Adrenal gland (tissue), 12 donors: ENCODE measurements around the gene PRKCZ. TPM values are rescaled to one million over a fixed set of nuclear protein-coding genes. Genes with fewer than 3 reads are reported as not detected.
A peak's percentile ranks its signal among the peaks of the same experiment; 100 is the strongest.

Source experiments
- DNase-seq, 7 donors: peaks; one replicate each; pipeline ENCODE4 v3.0.0-alpha.2; 2019 to 2020
- H3K27ac ChIP-seq, 5 donors: fragments of 200-600 bp; sonication (generic) in 4 of 5; 1 replicate in 3 of 5; 2 replicates in 2 of 5; pipeline versions ENCODE4 v1.5.1 to v1.8.0; 2016 to 2020; ENCODE audit warnings: mild to moderate bottlenecking in 1 of 5
- H3K27me3 ChIP-seq: fragments of 200-600 bp; 2 replicates; pipeline ENCODE4 v1.8.0; 2021
- H3K36me3 ChIP-seq, 2 donors: fragments of 200-600 bp; replicated peaks in 1 of 2; 1 replicate in 1 of 2; 2 replicates in 1 of 2; pipeline versions ENCODE4 v1.5.1 to v1.8.0; 2018 to 2022
- H3K4me1 ChIP-seq, 2 donors: fragments of 200-600 bp; replicated peaks in 1 of 2; 1 replicate in 1 of 2; 2 replicates in 1 of 2; pipeline versions ENCODE4 v1.5.1 to v1.8.0; 2018 to 2021
- H3K4me3 ChIP-seq, 4 donors: fragments of 200-600 bp; sonication (generic) in 3 of 4; one replicate each; pipeline ENCODE4 v1.5.1; 2016 to 2018
- H3K9me3 ChIP-seq, 3 donors: fragments of 200-600 bp; sonication (generic) in 1 of 3; replicated peaks in 1 of 3; 1 replicate in 2 of 3; 2 replicates in 1 of 3; pipeline versions ENCODE4 v1.5.1 to v1.8.0; 2016 to 2021
- POLR2A ChIP-seq, 2 donors: fragments of 450-650 bp; IDR thresholded peaks; one replicate each; pipeline ENCODE4 v1.6.1; 2017; ENCODE audit warnings: antibody characterized with exemption in 2 of 2, mild to moderate bottlenecking in 2 of 2, moderate library complexity in 1 of 2
- WGBS, 4 donors: extraction: QIAGEN DNeasy Blood & Tissue Kit in 2 of 4; methylation state at CpG; one replicate each; pipeline versions ENCODE4 v1.1.5 to v1.1.7; 2013 to 2017; 5-methylcytosine and 5-hydroxymethylcytosine counted together
- intact Hi-C, 2 donors: fragments of 100-400 bp; cut with DNase I; formaldehyde crosslinking; loops; one replicate each; pipeline versions ENCODE4 v1.14.1 to v1.15.0; 2022 to 2023
- polyA plus RNA-seq, 3 donors: library from polyadenylated mRNA; stranded (reverse); fragments of 200-250 nt in 2 of 3; fragments of 350-450 nt in 1 of 3; fragmentation: Illumina TruSeq in 1 of 3; extraction: RNeasy Lipid Tissue Mini Kit (QIAGEN cat#74804) in 1 of 3; gene quantifications; one replicate each; pipeline ENCODE4 v1.2.3, GENCODE V29; 2013 to 2014
- total RNA-seq, 9 donors: library from RNA; depleted of rRNA in 4 of 9; stranded (reverse); fragments of >200 nt in 4 of 9; fragments of 120-200 nt in 1 of 9; fragmentation: NEBNext Ultra II Directional in 1 of 9; extraction: Animal tissue kit (Norgen Biotek cat#: 25700) in 1 of 9; gene quantifications; one replicate each; pipeline versions ENCODE4 v1.1.0 to v1.2.4, GENCODE V29; 2013 to 2023
- TF ChIP-seq, protein P1 (sequence below), 6 experiments: fragments of 450-650 bp in 4 of 6; fragments of 200-600 bp in 2 of 6; sonication (generic) in 1 of 6; IDR thresholded peaks; 1 replicate in 5 of 6; 2 replicates in 1 of 6; pipeline versions ENCODE4 v1.5.1 to v1.8.0; 2016 to 2021; ENCODE audit warnings: antibody characterized with exemption in 6 of 6, mild to moderate bottlenecking in 2 of 6, moderate library complexity in 1 of 6
- donor health status: healthy with polysubstance abuse.
- donor health status: Bipolar disorder and iron deficiency.
- donor health status: DM: yes; HTN: yes; CAD: no.
- donor health status: DM: no; HTN: no; CAD: no.
- donor health status: DM: no; HTN: no; CAD: no.
- donor health status: DM: yes; HTN: yes; CAD: no.

Gene PRKCZ
- total and polyA plus RNA-seq, 12 donors, result 8.2 to 50.5 (median 25.4) TPM

GRCh38 chr1:2053217-2053616, 3.0 kb downstream of the PRKCZ start:
- Histone ChIP-seq H3K4me3 (no peak overlapping the region), H3K27ac (peak overlapping the region in 2 of 5 donors; percentile 3 to 71), H3K27me3 (no peaks in the 10 kb centered on the region)

DNA sequence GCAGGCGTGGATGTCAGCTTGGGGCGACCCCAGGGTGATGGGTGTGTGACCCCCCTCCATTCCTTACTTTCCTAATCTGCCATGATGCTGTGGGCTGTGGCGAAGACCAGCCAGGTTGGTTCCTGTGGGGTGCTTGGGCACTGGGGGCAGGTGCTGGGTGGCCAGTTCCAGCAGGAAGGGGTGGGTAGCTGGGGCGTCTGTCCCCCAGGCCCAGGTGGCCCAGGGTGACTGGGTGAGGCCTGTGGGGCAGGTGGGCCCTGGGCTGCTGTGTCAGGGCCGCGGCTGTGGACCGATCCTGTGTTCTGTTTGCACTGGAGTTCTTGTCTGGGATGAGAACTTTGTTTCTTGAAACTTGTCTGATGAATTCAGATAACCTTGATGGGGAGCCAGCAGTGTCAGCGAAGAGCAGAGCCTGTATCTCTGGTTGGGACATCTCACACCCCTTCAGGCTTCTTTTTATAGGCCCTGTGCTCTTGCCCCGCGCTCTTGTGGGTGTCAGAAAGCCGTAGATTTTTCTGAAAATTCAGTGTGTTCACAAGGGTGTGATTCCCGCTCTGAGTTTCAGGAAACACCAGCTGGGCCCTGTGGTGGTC, 3.7 kb downstream of the PRKCZ start:
- H3K36me3 ChIP-seq, result peaks cover 0 to 4% of the 10 kb centered on the region in 2 donors
- intact Hi-C loops, result no loop called here
- H3K9me3 ChIP-seq, result no peaks in the 10 kb centered on the region
- no peaks in the 10 kb centered on the region for H3K27me3 ChIP-seq
- H3K4me3 ChIP-seq, result no peak overlapping the region
- H3K4me1 ChIP-seq, result peaks cover 13 to 25% of the 10 kb centered on the region in 2 donors
- WGBS, 4 donors, result 63 to 87% (median 64%) methylated on average over 5 to 12 of the region's 12 CpGs
- H3K27ac ChIP-seq, result peak overlapping the region in 3 of 5 donors; percentile 3 to 71 (median 13)
- DNase-seq, result peak in 5 of 7 donors; percentile 48 to 67 (median 58)
- no peak for TF ChIP-seq POLR2A (IDR thresholded peaks at IDR 0.05)
- TF ChIP-seq, protein P1, sequence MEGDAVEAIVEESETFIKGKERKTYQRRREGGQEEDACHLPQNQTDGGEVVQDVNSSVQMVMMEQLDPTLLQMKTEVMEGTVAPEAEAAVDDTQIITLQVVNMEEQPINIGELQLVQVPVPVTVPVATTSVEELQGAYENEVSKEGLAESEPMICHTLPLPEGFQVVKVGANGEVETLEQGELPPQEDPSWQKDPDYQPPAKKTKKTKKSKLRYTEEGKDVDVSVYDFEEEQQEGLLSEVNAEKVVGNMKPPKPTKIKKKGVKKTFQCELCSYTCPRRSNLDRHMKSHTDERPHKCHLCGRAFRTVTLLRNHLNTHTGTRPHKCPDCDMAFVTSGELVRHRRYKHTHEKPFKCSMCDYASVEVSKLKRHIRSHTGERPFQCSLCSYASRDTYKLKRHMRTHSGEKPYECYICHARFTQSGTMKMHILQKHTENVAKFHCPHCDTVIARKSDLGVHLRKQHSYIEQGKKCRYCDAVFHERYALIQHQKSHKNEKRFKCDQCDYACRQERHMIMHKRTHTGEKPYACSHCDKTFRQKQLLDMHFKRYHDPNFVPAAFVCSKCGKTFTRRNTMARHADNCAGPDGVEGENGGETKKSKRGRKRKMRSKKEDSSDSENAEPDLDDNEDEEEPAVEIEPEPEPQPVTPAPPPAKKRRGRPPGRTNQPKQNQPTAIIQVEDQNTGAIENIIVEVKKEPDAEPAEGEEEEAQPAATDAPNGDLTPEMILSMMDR (IDR thresholded peaks at IDR 0.05), result no peak

More at GRCh38 chr1:2053217-2053616, 3.0 kb downstream of the PRKCZ start:
- no peaks in the 10 kb centered on the region for H3K9me3 ChIP-seq
- intact Hi-C loops, result no loop called here
- H3K4me1 ChIP-seq, result peaks cover 13 to 25% of the 10 kb centered on the region in 2 donors
- H3K36me3 ChIP-seq, result peaks cover 0 to 4% of the 10 kb centered on the region in 2 donors
- 85 to 91% (median 88%) methylated on average over 11 to 17 of the region's 17 CpGs for WGBS, 4 donors
- TF ChIP-seq POLR2A (IDR thresholded peaks at IDR 0.05), result no peak
- TF ChIP-seq, protein P1 (IDR thresholded peaks at IDR 0.05), result no peak
- DNase-seq, result no peak

DNA sequence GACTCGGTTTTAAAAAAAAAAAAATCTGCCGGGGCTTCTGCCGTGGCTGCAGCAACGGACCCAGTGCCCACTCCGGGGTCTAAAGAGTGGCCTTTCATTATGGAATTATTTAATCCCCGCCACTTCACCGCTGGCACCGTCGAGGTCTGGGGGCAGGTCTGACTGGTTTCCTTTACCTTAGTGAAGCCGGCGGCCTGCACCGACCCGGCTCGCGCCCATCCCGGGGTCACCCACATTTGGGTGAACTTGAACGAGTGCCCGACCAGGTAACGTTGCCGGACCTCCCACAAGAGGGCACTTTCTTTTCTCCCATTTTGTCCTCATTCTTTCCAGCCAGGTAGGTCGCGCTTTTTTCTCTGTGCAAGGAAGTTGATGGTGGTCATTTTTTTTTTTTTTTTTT, 4.3 kb downstream of the PRKCZ start:
- Histone ChIP-seq H3K4me1 (peaks cover 9 to 21% of the 10 kb centered on the region in 2 donors), H3K9me3 (no peaks in the 10 kb centered on the region), H3K4me3 (no peak overlapping the region), H3K36me3 (peaks cover 0 to 6% of the 10 kb centered on the region in 2 donors), H3K27ac (no peak overlapping the region), H3K27me3 (no peaks in the 10 kb centered on the region)
- intact Hi-C loops, result no loop called here
- no peak for DNase-seq
- WGBS, 4 donors, result 85 to 93% (median 88%) methylated on average over 19 to 22 of the region's 22 CpGs
- no peak for TF ChIP-seq POLR2A (IDR thresholded peaks at IDR 0.05)
- TF ChIP-seq, protein P1 (IDR thresholded peaks at IDR 0.05), result no peak

DNA sequence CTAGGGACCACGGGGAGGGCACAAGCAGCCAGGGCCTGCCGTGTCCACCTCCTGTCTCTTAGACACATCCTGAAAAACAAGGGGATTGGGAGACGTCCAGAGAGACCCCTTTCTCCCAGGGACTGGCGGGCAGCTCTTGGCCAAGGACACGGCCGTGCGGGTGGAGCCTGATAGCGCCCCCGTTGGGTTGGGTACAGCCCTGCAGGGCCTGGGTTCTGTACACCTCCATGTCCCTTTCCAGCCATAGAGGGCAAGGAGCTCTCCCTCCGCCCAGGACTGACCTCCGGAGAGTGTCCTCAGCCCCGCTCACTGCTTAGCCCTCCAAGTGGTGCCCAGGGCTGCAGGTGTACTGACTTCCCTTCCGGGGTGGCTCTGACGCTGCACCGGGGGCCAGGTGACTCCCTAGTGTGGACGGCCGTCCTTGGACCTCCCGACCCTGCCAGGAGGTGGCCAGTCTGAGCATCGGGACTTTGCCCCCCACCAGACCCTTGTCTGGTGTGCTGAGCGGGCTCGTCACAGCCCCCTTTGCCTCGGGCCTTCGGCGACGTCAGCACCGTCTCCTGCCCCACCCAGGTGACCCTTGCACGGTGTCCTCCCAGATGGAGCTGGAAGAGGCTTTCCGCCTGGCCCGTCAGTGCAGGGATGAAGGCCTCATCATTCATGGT, 5.8 kb downstream of the PRKCZ start:
- TF ChIP-seq, protein P1 (IDR thresholded peaks at IDR 0.05), result no peak
- no peak for TF ChIP-seq POLR2A (IDR thresholded peaks at IDR 0.05)
- DNase-seq, result no peak
- 90 to 96% (median 94%) methylated on average over 4 to 29 of the region's 29 CpGs for WGBS, 4 donors
- H3K27ac ChIP-seq, result no peak overlapping the region
- no peak overlapping the region for H3K4me3 ChIP-seq
- intact Hi-C loops, result no loop called here
- peaks cover 0 to 14% of the 10 kb centered on the region in 2 donors for H3K36me3 ChIP-seq
- no peaks in the 10 kb centered on the region for H3K9me3 ChIP-seq
- no peaks in the 10 kb centered on the region for H3K27me3 ChIP-seq
- peaks cover 7 to 14% of the 10 kb centered on the region in 2 donors for H3K4me1 ChIP-seq
